ENCODE measurements around the gene WDFY3.

The WDFY3 gene

GRCh38 chr4:84751707-84752106 is 214.8 kb downstream of the WDFY3 start:
- no peak overlapping the region for H3K4me3 ChIP-seq (ENCODE audit: low read length)
- no peak for TF ChIP-seq CTCF (conservative IDR thresholded peaks at IDR 0.05; ENCODE audit: low read length)
- DNase-seq (ENCODE audit: low read depth), result no peak

DNA sequence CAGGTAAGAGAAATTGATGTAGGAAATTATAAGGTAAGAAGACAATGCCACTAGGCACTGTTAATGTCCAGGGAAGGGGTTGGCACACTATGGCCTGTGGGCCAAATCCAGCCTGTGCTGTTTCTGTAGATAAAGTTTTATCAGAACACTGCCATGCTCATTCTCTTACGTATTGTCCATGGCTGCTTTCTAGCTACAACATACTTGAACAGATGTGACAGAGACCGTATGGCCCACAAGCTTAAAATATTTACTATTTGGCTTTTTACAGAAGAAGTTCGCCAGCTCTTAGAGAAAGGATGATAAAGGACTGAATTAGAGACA is 215.6 kb downstream of the WDFY3 start:
- no peak overlapping the region for H3K4me3 ChIP-seq (ENCODE audit: low read length)
- no peak for TF ChIP-seq CTCF (conservative IDR thresholded peaks at IDR 0.05; ENCODE audit: low read length)
- no peak for DNase-seq (ENCODE audit: low read depth)

GRCh38 chr4:84750260-84750959 is 216.1 kb downstream of the WDFY3 start:
- peak; percentile 52 for DNase-seq (ENCODE audit: low read depth)
- H3K4me3 ChIP-seq (ENCODE audit: low read length), result no peak overlapping the region
- TF ChIP-seq CTCF (conservative IDR thresholded peaks at IDR 0.05; ENCODE audit: low read length), result peak; percentile 71

- H3K4me3 ChIP-seq (ENCODE audit: low read length), result no peak overlapping the region
- DNase-seq (ENCODE audit: low read depth), result no peak
- TF ChIP-seq CTCF (conservative IDR thresholded peaks at IDR 0.05; ENCODE audit: low read length), result no peak
Observed at GRCh38 chr4:84740057-84740456, 226.4 kb downstream of the WDFY3 start.

DNA sequence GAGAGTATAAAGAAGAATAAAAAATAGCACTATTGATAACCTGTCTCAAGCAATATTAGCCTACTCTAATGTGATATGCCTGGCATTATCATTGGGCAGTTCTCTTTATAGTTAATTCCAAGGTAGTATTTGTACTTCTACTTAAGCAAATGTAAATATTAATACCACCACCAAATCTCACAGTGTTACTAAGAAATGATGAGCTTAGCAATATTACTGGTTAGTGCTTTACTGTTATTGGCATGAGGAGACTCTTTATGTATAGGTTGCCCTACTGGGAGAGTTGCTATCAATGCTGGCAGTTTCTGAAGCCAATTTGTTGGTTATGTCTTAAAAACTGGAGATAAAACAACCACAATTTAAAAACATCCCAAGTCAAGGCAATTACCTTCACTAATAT is 227.9 kb downstream of the WDFY3 start:
- no peak overlapping the region for H3K4me3 ChIP-seq (ENCODE audit: low read length)
- no peak for DNase-seq (ENCODE audit: low read depth)
- TF ChIP-seq CTCF (conservative IDR thresholded peaks at IDR 0.05; ENCODE audit: low read length), result no peak

DNA sequence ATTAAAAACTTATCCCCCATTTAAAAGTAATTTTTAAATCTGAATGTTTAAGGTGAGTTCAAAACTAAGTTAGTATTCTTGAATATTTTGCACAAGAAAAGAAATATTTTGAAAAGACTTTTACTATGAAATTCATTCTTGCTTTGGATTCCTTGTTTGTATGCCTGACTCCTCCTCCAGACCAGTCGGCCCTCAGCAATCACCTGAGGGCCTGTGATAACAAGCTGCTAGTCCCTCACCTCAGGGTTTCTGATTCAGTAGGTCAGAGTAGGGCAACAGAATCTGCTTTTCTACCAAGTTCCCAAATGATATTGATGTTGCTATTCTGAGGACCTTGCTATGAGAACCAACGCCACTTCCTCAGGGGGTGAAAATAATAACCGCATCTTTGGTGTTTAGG is 228.8 kb downstream of the WDFY3 start:
- no peak for DNase-seq (ENCODE audit: low read depth)
- no peak overlapping the region for H3K4me3 ChIP-seq (ENCODE audit: low read length)
- TF ChIP-seq CTCF (conservative IDR thresholded peaks at IDR 0.05; ENCODE audit: low read length), result no peak

- no peak for DNase-seq (ENCODE audit: low read depth)
- H3K4me3 ChIP-seq (ENCODE audit: low read length), result no peak overlapping the region
- no peak for TF ChIP-seq CTCF (conservative IDR thresholded peaks at IDR 0.05; ENCODE audit: low read length)
Observed at GRCh38 chr4:84734037-84734436, 232.5 kb downstream of the WDFY3 start.

Data from AG10803 (cell line).